ENCODE data around the gene CRABP1. TPM values are rescaled to one million over a fixed set of nuclear protein-coding genes. Genes with fewer than 3 reads are reported as not detected.

Gene CRABP1
- total RNA-seq, 2 experiments from 2014 or later, result not detected

DNA sequence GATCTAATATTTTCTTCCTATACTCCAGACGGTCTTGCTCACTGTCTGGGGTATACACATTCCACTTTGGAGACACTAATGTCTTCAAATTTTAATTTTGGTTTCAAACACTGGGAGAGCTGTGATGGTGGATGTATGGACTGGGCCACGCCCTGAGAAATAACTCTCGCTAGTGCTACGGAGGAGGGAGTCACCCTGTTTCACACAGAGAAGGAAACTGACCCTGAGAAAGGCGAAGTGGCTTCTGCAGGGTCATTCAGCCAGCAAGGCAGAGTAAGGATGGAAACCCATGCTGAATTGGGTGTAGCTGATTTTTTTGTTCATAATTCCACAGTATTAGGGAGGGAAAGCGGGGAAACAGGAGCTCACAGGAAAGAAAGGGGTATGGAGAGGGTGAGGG, 32.2 kb upstream of the CRABP1 start:
- Histone ChIP-seq H3K4me1 (ENCODE audit: insufficient read depth, low read length, poor library complexity, severe bottlenecking) (peaks cover 4% of the 10 kb centered on the region), H3K4me3 (ENCODE audit: low read depth, low read length, poor library complexity, severe bottlenecking) (no peak overlapping the region), H2AFZ (ENCODE audit: low read length) (peak overlapping the region; percentile 65; the same call in 1 of the 2 replicates), H3K9me3 (ENCODE audit: low read length) (no peaks in the 10 kb centered on the region), H3K79me2 (ENCODE audit: insufficient read depth, low read depth, low read length) (no peaks in the 10 kb centered on the region), H3K27ac (ENCODE audit: low read depth, low read length, poor library complexity, severe bottlenecking) (no peak overlapping the region), H3K9me2 (ENCODE audit: insufficient read depth, low read length) (no peaks in the 10 kb centered on the region), H3K36me3 (ENCODE audit: insufficient read depth, low read length) (no peaks in the 10 kb centered on the region), H4K20me1 (ENCODE audit: insufficient read depth, low read length) (no peaks in the 10 kb centered on the region), H3K4me2 (ENCODE audit: low read length) (0 out of 2 replicates have a peak overlapping the region, but pooled peaks have one; percentile 3)
- intact Hi-C loops (cut with micrococcal nuclease; ENCODE audit: unreplicated experiment), result loop anchor here (1.0 to 5.0 kb wide), 5 partner anchors 107 to 401 kb away; no protein-coding TSS in a partner anchor
- no peak for TF ChIP-seq EZH2phosphoT487 (IDR thresholded peaks at IDR 0.05; ENCODE audit: borderline replicate concordance, low read depth, low read length)
- TF ChIP-seq, protein P1, sequence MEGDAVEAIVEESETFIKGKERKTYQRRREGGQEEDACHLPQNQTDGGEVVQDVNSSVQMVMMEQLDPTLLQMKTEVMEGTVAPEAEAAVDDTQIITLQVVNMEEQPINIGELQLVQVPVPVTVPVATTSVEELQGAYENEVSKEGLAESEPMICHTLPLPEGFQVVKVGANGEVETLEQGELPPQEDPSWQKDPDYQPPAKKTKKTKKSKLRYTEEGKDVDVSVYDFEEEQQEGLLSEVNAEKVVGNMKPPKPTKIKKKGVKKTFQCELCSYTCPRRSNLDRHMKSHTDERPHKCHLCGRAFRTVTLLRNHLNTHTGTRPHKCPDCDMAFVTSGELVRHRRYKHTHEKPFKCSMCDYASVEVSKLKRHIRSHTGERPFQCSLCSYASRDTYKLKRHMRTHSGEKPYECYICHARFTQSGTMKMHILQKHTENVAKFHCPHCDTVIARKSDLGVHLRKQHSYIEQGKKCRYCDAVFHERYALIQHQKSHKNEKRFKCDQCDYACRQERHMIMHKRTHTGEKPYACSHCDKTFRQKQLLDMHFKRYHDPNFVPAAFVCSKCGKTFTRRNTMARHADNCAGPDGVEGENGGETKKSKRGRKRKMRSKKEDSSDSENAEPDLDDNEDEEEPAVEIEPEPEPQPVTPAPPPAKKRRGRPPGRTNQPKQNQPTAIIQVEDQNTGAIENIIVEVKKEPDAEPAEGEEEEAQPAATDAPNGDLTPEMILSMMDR (conservative IDR thresholded peaks at IDR 0.05; ENCODE audit: low read length), result no peak
- BruUV-seq (replicated peaks), result no TSS peak
- POLR2A ChIA-PET, result interaction anchor here (0.6 to 1.2 kb wide), 4 partner anchors 9 to 130 kb away, joined by 3 to 4 read pairs (median 3); partner anchors contain the start of genes IREB2 and SKIC8
- DNase-seq (ENCODE audit: low spot score), result no peak
- CTCF ChIA-PET (ENCODE audit: unreplicated experiment), result interaction anchor here (1.8 kb wide), 1 partner anchor 115 kb away, joined by 4 read pairs; no protein-coding TSS in a partner anchor

DNA sequence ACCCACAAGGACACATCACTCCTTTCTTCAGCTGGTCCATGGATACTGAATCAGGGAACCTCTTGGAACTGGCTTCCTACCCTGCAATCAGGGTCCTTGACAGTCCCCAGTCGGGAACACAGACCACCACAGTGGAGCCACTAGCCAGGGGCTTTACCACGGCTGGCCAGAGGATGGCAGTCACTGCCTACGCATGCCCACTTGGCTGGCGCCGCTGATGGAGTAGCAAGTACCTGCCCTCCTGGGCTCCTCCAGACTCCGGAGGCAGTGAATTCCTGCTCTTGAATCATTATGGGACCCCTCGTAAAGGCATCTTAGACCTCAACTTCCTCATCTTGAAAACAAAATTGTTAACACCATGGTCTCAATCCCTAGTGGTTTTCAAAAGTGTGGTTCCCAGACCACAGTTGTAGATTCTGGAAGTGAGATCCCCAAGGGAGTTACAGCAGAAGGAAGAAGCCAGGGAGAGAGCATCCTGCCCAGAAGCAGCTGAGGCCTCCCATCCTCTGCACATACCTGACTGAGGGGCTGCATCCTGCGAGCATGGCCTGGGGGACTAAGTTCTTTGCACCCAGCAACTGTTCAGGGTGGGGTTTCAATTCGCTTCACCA, 31.6 kb upstream of the CRABP1 start:
- Histone ChIP-seq H3K4me2 (ENCODE audit: low read length) (0 out of 2 replicates have a peak overlapping the region, but pooled peaks have one; percentile 3), H3K27ac (ENCODE audit: low read depth, low read length, poor library complexity, severe bottlenecking) (no peak overlapping the region), H2AFZ (ENCODE audit: low read length) (peak overlapping the region; percentile 65; the same call in 1 of the 2 replicates), H3K4me3 (ENCODE audit: low read depth, low read length, poor library complexity, severe bottlenecking) (no peak overlapping the region), H3K79me2 (ENCODE audit: insufficient read depth, low read depth, low read length) (no peaks in the 10 kb centered on the region), H3K4me1 (ENCODE audit: insufficient read depth, low read length, poor library complexity, severe bottlenecking) (peaks cover 4% of the 10 kb centered on the region), H3K9me3 (ENCODE audit: low read length) (no peaks in the 10 kb centered on the region), H4K20me1 (ENCODE audit: insufficient read depth, low read length) (no peaks in the 10 kb centered on the region), H3K36me3 (ENCODE audit: insufficient read depth, low read length) (no peaks in the 10 kb centered on the region), H3K9me2 (ENCODE audit: insufficient read depth, low read length) (no peaks in the 10 kb centered on the region)
- TF ChIP-seq EZH2phosphoT487 (IDR thresholded peaks at IDR 0.05; ENCODE audit: borderline replicate concordance, low read depth, low read length), result no peak
- TF ChIP-seq, protein P1 (conservative IDR thresholded peaks at IDR 0.05; ENCODE audit: low read length), result peak; percentile 92
- CTCF ChIA-PET (ENCODE audit: unreplicated experiment), result interaction anchor here (1.8 kb wide), 1 partner anchor 114 kb away, joined by 4 read pairs; no protein-coding TSS in a partner anchor
- BruUV-seq (replicated peaks), result no TSS peak
- POLR2A ChIA-PET, result interaction anchor here (1.0 to 1.2 kb wide), 3 partner anchors 9 to 129 kb away, joined by 3 to 4 read pairs (median 3); partner anchors contain the start of genes IREB2 and SKIC8
- intact Hi-C loops (cut with micrococcal nuclease; ENCODE audit: unreplicated experiment), result loop anchor here (1.0 to 5.0 kb wide), 5 partner anchors 106 to 400 kb away; no protein-coding TSS in a partner anchor
- peak; percentile 74 for DNase-seq (ENCODE audit: low spot score)

All from OCI-LY7 (cell line).